Transverse colon (tissue), 4 donors: Measurements from ENCODE around the gene PRDM2. TPM values are rescaled to one million over a fixed set of nuclear protein-coding genes. Genes with fewer than 3 reads are reported as not detected.

Experiments
- DNase-seq: peaks from one replicate; pipeline ENCODE4 v3.0.0-alpha.2; 2019
- H3K27ac ChIP-seq, 4 donors: fragments of 200-600 bp; sonication (generic); 2 replicates each; pipeline ENCODE4 v1.5.1; 2016 to 2018; ENCODE audit warnings: inconsistent platforms in 4 of 4
- H3K27me3 ChIP-seq: fragments of 200-600 bp; sonication (generic); 2 replicates; pipeline ENCODE4 v1.5.1; 2017; ENCODE audit warnings: inconsistent platforms
- H3K36me3 ChIP-seq, 4 donors: fragments of 200-600 bp; sonication (generic); 2 replicates each; pipeline ENCODE4 v1.5.1; 2017 to 2019; ENCODE audit warnings: inconsistent platforms in 4 of 4
- H3K4me1 ChIP-seq, 4 donors: fragments of 200-600 bp; sonication (generic); 2 replicates each; pipeline ENCODE4 v1.5.1; 2017 to 2020; ENCODE audit warnings: inconsistent platforms in 4 of 4
- H3K4me3 ChIP-seq, 4 donors: fragments of 200-600 bp; sonication (generic); 1 replicate in 1 of 4; 2 replicates in 3 of 4; pipeline versions ENCODE4 v1.5.1 to v1.6.1; 2017 to 2019; ENCODE audit warnings: inconsistent platforms in 4 of 4
- H3K9me3 ChIP-seq, 2 donors: fragments of 200-600 bp; sonication (generic); 2 replicates each; pipeline ENCODE4 v1.5.1; 2017 to 2019; ENCODE audit warnings: inconsistent platforms in 2 of 2
- CTCF ChIP-seq, 5 experiments: fragments of 200-600 bp in 3 of 5; fragments of 450-650 bp in 2 of 5; sonication (generic) in 3 of 5; IDR thresholded peaks; 1 replicate in 2 of 5; 2 replicates in 3 of 5; pipeline ENCODE4 v1.5.1; 2016 to 2017; ENCODE audit warnings: antibody characterized with exemption in 5 of 5, inconsistent platforms in 3 of 5, mild to moderate bottlenecking in 2 of 5, moderate library complexity in 1 of 5
- EP300 ChIP-seq: sonication (generic); formaldehyde crosslinking; IDR thresholded peaks from one replicate; pipeline ENCODE4 v1.6.1; 2017; ENCODE audit warnings: antibody characterized with exemption, low read depth
- POLR2A ChIP-seq: fragments of 450-650 bp; IDR thresholded peaks from one replicate; pipeline ENCODE4 v1.6.1; 2016; ENCODE audit warnings: antibody characterized with exemption, mild to moderate bottlenecking, moderate library complexity
- POLR2AphosphoS5 ChIP-seq, 3 donors: sonication (generic); formaldehyde crosslinking; IDR thresholded peaks; one replicate each; pipeline ENCODE4 v1.6.1; 2016; ENCODE audit warnings: antibody characterized with exemption in 3 of 3
- WGBS, 2 donors: methylation state at CpG; one replicate each; pipeline ENCODE4 v1.1.5; 2018; ENCODE audit warnings: low coverage in 1 of 2; 5-methylcytosine and 5-hydroxymethylcytosine counted together
- in situ Hi-C, 4 donors: fragments of 200-750 bp; cut with MboI; loops; one replicate each; pipeline versions ENCODE4 v1.15.0 to v1.15.1; 2017; ENCODE audit warnings: low sequenced_read_pairs in 3 of 4, low pct_ligation_motif_present in 1 of 4, low pct_unique_long_range_greater_than_20kb in 1 of 4
- intact Hi-C: fragments of 100-400 bp; cut with DNase I; formaldehyde crosslinking; loops from one replicate; pipeline ENCODE4 v1.15.1; 2023; ENCODE audit warnings: low total_unique reads
- total RNA-seq, 4 donors: library from RNA; depleted of rRNA; stranded (reverse); fragments of >200 nt; gene quantifications; one replicate each; pipeline ENCODE4 v1.1.0, GENCODE V29; 2016

The PRDM2 gene
- total RNA-seq, 4 donors from 2014 or later, result 27.3 to 40.5 (median 35.8) TPM

DNA sequence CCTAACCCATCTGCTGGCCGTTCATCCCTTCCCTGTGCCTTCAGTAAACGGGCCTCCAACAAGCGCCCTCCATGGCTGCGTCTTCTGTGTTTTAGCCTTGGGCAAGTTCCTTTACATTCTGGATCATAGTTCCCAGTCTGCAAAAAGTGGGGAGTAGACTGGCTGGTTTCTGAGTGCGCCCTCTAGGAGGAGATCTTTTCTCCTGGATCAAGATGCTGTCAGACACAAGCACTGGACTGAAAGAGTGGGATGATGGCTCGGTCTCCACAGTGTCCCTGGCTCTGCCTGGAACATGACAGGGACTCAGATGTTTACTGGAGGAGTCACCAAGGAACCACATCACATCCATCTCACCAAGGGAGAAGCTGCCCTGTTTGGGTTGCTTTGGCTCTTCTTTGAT lies 88.8 kb downstream of the PRDM2 start:
- H3K36me3 ChIP-seq, result peaks cover 0 to 8% (median 3%) of the 10 kb centered on the region in 4 donors
- WGBS, 2 donors, result 94 to 95% methylated on average over 4 to 6 of the region's 6 CpGs

DNA sequence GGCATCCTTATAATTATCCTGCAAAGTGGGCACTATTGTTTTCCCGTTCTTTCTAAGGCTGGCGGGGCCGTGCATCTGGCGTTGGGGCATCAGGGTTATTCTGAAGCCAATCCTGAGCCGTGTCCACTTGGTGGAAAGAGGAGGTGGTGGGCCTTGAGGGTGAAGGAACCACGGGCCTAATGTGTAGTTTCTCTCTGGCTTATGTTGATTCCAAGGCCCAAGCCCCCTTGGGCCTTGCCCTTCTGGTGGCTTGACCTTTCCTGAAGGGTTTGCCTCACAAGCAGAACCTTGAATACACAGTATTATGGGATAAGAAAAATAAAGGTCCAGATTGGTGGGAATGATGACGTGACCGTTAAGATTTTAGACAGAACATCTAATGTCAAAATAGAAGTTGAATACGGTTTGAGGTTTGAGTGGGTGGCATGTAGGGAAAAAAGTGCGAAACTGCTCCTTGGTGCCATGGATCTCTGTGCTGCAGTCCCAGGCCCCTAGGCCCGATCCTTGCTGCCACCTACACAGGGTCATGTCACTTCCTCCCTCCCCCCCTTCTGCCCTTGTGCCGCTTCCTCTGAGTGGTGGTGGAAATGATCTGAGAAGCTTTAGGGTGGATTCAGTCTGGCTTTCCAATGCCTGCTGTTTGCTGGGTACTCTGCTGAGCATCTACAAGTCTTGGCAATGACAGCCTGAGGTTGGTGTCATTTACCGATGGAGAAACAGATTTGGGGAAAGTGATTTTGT lies 90.5 kb downstream of the PRDM2 start:
- no peaks in the 10 kb centered on the region for H3K9me3 ChIP-seq
- 92 to 93% methylated on average over 8 to 13 of the region's 13 CpGs for WGBS, 2 donors
- DNase-seq, result no peak
- H3K36me3 ChIP-seq, result peaks cover 0 to 8% (median 3%) of the 10 kb centered on the region in 4 donors
- intact Hi-C loops (no loop called here), in situ Hi-C loops (no loop called here)
- H3K27ac ChIP-seq, result no peak overlapping the region
- no peaks in the 10 kb centered on the region for H3K27me3 ChIP-seq
- no peaks in the 10 kb centered on the region for H3K4me1 ChIP-seq
- no peak overlapping the region for H3K4me3 ChIP-seq
- TF ChIP-seq CTCF (IDR thresholded peaks at IDR 0.05) (no peak), POLR2AphosphoS5 (IDR thresholded peaks at IDR 0.05) (no peak), EP300 (no peak), POLR2A (no peak)

More for the DNA sequence above, 88.8 kb downstream of the PRDM2 start:
- H3K4me3 ChIP-seq, result no peak overlapping the region
- in situ Hi-C loops, result no loop called here
- intact Hi-C loops, result no loop called here
- H3K27me3 ChIP-seq, result no peaks in the 10 kb centered on the region
- peaks cover 0 to 8% (median 3%) of the 10 kb centered on the region in 4 donors for H3K4me1 ChIP-seq
- no peaks in the 10 kb centered on the region for H3K9me3 ChIP-seq
- TF ChIP-seq POLR2AphosphoS5 (IDR thresholded peaks at IDR 0.05) (no peak), EP300 (no peak), POLR2A (no peak), CTCF (IDR thresholded peaks at IDR 0.05) (no peak)
- no peak for DNase-seq
- no peak overlapping the region for H3K27ac ChIP-seq

GRCh38 chr1:13792419-13792818 lies 92.4 kb downstream of the PRDM2 start:
- Histone ChIP-seq H3K4me3 (no peak overlapping the region), H3K4me1 (no peaks in the 10 kb centered on the region), H3K9me3 (no peaks in the 10 kb centered on the region), H3K27me3 (no peaks in the 10 kb centered on the region), H3K27ac (no peak overlapping the region), H3K36me3 (peaks cover 0 to 8% (median 3%) of the 10 kb centered on the region in 4 donors)
- WGBS, 2 donors, result 90 to 95% methylated on average over 2 to 6 of the region's 6 CpGs
- intact Hi-C loops, result no loop called here
- in situ Hi-C loops, result no loop called here
- TF ChIP-seq POLR2AphosphoS5 (IDR thresholded peaks at IDR 0.05), result no peak
- TF ChIP-seq EP300, result no peak
- no peak for TF ChIP-seq POLR2A
- TF ChIP-seq CTCF (IDR thresholded peaks at IDR 0.05), result no peak
- no peak for DNase-seq

DNA sequence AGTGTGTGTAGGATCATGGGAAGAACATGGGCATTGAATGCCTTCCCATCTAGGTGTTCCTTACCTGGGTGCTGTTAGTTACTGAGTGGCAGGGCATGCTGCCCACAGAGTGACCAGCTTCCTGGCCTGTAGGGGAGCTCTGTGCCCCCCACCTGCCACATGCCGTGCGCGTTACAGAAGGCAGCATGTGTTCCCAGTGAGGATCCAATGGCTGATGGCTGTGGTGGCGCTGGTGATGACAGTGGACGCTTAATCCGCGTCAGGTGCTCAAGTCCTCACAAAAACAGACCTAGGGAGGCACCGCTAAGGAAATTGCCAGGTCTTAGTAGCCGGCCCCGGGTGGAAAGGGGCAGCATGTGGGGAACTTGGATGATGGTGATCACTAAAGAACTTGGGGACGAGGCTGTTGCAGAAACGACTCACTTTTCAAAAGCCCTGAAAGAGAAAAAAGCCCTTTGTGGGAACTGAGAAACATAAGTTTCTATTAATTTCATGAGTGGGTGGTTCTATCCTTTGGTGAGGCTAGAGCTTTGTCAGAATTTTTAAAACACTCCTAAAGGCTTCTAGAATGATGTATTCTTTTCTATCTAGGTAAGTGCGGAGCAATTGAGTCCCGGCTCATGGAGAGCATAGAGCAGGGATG lies 93.2 kb downstream of the PRDM2 start:
- intact Hi-C loops (no loop called here), in situ Hi-C loops (no loop called here)
- no peak for TF ChIP-seq POLR2AphosphoS5 (IDR thresholded peaks at IDR 0.05)
- H3K4me1 ChIP-seq, result no peaks in the 10 kb centered on the region
- H3K27ac ChIP-seq, result no peak overlapping the region
- peaks cover 0 to 8% (median 3%) of the 10 kb centered on the region in 4 donors for H3K36me3 ChIP-seq
- H3K4me3 ChIP-seq, result no peak overlapping the region
- DNase-seq, result no peak
- H3K27me3 ChIP-seq, result no peaks in the 10 kb centered on the region
- 84 to 98% methylated on average over 7 to 14 of the region's 14 CpGs for WGBS, 2 donors
- H3K9me3 ChIP-seq, result no peaks in the 10 kb centered on the region
